Measurements from ENCODE around the gene DGCR8.
A peak's percentile ranks its signal among the peaks of the same experiment; 100 is the strongest.

Gene DGCR8

DNA sequence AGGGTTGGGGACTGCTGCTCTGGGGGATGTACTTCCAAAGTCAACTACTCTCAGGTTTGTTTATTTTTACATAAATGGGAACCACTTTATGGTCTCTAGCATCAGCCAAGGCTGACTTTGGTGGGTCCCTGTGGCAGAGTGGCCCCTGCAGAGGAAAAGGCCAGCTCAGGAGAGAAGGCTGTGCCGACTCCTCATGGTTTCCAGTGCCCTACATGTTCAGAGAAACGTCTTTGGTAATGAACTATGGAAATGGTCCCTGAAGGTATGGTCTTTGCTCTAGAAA, 48.5 kb downstream of the DGCR8 start:
- DNase-seq = no peak

DNA sequence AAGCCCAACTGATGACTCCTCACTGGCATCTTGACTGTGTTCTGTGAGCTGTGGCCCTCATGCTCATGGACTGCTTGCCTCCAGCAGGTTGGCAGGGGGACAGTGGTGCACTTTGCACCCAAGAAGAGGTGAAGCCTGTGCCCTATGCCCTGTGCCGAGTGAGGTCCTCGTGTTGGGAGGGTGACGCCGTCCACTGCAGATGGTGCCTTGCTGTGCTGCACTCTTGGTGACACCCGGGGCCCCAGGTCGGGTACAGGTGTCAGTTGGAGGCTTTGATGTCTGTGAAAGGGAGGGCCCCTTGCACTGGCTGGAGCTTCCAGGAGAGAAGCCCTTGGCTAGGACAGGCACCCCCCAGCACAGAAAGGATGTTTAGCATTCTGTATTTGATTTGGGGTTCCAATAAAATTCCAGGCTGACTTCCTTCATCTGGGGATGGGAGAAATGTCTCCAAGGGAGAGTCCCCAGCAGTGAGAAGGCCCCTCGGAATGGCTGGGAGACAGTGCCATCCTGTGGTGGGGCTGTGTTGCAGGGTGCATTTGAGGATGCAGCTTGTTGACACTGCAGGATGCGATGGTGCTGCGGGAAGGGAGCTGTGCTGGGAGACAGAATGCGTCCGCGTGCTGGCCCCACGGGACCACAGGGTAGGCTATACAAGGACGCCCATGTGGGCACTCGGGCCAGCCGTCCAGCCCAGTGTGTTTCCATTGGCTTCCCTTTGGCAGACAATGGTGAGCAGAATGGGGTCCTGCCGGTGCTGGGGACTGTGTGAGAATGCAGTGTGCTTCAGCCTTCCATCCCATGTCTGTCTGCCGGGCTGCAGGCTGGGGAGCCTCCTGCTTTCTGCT, 49.1 kb downstream of the DGCR8 start:
- DNase-seq = no peak

DNA sequence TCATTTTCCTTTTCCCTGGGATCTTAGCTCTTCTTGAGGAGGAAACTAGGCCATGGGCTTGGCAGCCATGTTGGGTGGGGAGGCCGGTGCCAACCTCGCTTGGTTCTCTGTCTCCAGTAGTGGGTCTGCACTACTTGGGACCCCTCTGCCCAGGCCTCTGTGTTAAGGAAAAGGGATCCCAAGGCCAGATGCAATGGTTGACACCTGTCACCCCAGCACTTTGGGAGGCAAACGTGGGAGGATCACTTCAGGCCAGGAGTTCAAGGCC, 49.6 kb downstream of the DGCR8 start:
- no peak for DNase-seq

DNA sequence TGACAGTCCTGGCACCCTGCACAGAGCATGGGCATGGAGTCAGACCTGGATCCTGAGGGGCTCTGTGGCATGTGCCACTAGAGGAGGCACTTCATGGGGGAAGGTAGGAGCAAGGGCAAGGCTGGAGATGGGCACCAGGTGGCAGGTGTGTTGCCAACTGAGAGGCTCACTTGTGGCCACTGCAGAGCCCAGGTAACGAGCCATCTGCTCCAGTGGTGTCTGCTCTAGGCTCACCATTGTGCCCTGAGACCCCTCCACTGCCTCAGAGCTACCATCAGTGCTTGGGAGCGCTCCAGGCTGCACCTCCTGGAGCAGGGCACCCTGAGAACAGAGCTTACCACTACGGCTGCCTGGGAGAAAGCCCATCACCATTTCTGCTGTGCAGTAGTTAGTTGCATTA, 50.3 kb downstream of the DGCR8 start:
- no peak for DNase-seq

DNA sequence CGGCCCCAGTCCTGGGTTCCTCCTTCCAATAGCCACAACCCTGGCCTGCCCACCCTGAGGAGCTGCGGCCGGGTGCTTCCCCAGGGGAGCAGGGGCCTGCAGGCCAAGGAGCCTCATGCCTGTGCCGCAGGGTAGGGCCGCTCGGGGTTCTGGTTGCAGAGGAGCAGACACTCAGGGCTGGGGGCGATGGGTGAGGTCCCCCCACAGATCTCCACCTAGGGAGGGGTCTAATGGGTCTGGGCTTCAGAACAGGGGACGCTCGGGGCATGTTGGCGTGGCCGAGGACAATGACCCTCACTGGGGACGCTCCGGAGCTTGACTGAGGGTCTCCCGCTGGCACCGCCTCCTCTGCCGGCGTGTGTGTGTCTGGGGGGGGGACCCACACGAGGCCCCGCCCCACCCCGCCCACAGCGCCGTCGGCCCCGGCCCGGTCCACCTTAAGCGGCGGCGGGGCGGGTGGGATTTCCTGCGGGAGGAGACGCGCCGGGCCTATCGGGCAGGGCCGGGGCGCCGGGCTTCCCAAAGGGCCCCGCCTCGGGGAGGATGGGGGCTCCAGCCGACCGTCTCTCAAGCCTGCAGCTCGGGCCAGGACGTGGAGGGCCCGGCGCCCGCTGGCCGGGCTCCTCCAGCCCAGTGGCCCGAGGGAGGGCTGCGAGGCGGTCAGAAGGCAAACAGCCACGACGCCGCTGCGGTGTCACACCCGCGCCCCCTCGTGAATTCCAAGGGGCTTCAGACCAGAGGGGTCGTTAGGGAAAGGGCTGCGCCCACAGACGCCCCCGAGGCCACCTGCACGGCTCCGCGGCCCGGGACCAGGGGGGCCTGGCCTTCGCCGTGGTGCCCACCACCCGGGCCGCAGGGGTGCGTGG, 50.9 kb downstream of the DGCR8 start:
- peak; percentile 19 for DNase-seq

DNA sequence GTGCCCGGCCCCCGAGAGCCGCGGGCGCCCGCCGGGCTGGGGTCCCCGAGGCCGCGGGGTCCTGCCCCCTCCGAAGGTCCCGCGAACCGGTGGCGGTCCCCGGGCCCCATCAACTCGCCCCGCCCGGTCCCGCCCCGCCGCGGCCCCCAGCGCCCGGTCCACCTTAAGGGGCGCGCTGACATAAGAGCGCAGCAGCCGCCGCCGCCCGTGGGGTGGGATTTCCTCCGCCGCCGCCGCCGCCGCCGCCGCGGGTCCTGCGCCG, 51.5 kb downstream of the DGCR8 start, which contains the start of gene ZDHHC8:
Gene ZDHHC8 (plus strand): TSS at position 208 of the 262 bp plus-strand sequence. CDS start 144 bp downstream, outside the sequence.
- no peak for DNase-seq

DNA sequence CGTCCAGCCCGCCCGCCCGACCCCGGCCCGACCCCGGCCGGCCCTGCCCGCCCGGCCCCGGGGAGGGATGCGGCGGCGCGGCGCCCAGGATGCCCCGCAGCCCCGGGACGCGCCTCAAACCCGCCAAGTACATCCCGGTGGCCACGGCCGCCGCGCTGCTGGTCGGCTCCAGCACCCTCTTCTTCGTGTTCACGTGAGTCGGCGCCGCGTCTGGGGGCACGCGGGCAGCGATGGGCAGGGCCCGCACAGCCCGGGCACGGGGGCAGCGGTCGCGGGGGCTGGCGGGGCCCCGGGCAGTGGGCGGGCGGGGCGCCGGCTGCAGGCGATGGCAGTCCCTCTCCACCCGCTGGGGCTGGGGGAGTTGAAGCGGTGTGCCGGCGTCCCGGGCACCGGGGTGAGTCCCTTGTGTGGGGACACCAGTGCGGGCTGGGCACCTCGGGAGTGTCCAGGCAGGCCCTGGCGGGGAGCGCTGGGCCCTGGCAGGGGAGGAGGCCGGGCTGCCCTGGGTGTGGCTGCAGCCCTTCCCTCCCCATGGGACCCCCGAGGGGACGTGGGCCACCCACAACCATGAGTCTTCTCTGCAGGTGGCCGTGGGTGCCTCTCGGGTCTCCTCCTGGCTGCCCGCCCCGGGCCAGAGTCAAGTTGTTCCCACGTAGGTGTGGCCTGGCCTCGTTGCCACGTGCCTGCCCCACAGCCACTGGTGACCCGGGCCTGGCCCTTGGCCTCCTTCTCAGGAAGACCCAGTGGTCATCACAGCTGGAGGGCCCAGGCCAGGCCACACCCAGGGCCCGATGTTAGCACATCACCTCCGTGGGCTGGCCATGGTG, 52.0 kb downstream of the DGCR8 start:
- no peak for DNase-seq

DNA sequence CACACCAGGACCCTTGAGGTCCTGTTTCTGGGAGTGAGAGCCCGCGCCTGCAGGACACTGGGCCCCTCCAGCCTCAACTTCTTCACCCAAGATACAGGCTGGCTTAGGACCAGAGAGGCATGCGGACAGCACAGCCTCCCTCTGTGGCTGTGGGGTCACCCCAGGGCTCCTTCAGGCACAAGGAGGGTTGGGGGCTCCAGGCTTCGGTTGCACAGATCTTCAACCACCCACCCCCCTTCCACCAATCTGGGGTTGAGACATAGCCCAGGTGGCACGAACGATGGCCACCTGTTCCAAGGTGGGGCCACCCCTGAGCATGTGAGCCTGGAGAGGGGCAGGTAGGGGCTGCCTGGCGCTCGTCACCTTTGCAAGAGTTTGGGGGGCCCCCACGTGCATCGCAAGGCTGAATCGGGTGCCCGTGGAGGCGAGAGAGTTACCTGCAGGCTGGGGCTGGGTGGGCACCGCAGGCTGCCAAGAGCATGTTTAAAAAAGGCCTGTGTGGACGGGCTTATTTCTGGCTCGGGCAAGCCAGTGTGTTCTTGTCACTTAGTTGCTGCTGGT, 52.7 kb downstream of the DGCR8 start:
- no peak for DNase-seq

DNA sequence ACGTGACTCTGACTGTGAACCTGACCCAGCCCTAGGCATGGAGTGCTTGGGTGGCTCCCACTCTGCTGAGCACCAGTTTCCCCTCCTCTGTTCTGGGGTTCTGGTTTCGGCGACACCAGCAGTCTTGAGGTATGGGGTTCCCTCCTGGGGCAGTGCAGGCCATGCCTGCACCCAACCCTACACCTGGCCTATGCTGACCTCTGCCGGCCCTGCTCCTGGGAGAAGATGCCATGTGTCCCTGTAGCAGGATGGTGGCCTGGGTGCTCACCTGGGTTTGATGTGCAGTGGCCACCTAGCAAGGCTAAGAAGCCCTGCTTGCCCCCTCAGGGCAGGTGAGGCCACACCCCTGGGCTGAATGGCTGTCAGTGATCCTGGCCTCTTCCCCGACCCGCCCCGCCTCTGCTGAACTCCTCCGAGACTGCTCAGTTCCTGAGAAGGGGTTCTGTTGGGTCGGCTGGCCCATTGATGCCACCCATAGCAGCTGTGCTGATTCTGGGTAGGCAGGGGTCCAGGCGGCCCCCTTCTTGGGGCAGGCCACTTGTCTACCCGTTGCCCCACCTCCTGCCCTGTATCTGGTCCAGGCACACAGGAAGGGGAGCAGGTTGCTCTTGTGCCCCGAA, 54.0 kb downstream of the DGCR8 start:
- DNase-seq = no peak

DNA sequence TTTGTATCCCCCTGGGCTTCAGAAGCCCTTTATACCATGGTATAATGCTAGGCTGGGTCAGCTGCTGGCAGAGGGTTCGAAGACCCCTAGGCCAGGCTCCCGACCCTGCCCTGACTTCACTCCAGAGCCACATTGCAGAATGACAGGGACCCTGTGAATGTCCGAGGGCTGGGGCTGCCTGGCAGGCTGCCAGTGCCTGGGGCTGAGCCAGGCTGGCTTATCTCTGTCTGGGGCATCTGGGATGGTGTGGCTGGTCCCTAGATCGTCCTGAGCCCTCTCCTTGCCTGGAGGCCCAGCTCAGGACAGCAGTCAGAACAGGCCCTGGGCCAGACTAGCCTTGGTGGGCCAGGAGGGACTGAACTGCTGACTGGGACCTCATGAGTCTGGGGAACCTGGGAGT, 55.2 kb downstream of the DGCR8 start:
- DNase-seq = no peak

DNA sequence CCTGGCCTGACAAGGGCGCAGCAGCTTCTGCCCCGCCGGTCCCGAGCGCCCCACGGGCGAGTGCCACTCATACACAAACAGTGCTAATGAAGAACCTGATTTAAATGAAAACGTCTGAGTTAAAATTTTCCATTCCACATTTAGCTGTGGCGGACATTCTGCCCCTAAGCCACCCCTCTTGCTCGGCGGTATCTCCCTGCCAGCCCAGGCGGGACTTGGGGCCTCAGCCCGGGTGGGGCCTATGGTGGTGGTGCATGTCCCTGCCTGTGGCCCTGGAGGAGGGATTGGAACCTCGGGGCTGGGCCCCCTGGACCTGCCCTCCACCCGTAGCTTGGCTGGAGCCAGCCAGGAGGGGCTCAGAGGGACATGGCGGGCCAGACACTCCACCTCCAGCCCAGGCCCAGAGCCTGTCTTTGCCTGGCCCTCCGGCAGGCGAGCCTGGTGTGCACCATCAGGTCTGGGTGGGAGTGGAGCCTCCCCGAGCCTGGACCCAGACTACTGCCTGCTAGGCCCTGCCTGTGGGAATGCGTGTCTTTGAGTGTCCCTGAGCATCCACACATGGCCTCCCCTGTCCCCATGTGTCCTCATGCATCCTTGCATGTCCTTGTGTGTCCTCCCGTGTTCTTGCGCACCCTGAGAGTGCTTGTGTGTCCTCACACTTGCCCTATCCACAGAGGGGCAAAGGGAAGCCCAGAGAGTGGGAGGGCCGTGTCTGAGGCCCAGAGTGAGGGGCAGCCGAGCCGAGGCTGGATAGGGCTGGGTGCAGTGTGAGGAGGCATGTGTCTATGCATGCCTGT, 56.0 kb downstream of the DGCR8 start:
- no peak for DNase-seq

DNA sequence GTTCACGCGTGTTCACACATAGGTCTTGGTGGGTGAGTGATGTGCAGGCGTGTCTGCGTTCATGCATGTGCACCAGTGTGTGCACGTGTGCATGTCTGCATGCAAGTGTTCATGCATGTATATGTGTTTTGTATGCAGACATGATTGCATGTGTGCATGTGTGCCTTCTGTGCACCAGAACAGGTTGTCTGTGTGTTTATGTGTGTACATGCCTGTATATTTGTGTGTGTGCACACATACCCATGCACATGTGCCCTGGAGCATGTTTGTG, 56.5 kb downstream of the DGCR8 start:
- DNase-seq = no peak

DNA sequence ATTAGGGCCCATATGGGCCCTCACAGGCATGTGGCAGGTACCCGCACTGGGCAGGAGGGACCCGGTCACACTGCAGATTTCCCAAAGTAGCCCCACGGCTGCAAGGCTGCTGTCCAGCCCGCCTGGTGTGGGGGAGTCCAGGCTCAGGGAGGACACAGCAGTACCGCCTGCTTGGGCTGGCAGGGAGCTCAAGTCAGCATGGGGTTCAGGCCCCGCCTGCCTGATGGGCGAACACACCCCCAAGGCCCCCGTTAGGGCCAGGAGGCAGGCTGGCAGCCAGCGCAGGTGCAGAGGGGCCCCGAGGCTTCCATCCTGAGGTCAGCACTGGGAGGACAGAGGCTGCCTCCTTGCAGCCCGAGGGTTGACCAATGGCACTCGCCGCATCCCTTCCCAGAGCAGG, 57.1 kb downstream of the DGCR8 start:
- DNase-seq = no peak

DNA sequence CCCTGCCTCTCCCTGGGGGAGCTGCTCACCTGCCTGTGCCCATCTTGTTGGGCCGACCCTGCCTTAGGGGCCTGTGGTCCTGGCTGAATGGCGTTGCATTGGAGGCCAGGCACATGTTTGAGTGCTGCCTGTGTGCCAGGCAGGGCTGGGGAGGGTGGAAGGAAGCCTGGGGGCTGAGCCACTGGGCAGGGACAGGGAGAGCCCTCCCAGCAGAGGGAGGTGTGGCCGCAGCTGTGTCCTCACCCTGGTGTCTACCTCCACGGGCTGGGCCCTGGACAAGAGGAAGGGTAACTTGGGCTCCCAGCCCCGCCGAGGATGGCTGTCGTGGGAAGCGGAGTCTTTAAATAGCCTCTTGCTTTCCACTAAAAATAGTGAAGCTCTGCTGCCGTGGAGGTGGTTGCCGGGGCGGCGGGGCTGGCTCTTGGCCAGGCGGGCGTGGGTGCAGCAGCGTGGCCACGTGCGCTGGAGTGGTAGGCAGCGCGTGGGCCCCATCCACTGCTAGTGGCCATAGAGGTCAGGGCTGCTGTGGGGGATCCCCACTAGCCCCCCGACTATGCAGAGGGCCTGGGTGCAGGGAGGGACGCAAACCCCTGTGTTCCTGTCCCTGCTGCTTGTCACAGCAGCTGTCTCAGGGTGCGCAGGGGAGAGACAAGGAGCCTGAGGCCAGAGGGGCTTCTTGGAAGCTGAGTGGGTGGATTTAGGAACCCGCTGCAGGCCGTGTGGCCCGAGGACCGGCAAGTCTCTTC, 57.8 kb downstream of the DGCR8 start:
- DNase-seq = no peak

DNA sequence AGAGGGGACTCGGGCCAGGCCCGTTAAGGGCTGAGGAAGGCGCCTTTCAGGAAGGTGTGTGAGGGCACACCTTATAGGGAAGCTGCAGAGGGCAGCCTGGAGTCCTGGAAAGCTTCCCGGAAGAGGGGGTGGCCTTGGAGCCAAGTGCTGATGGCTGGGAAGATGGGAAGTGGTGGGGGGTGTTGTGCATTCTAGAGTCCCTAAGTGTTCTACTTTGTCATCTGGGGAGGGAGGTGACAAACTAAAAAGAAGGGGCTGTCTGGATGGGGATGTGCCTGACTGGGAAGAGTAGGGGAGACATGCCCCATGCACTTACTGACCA, 58.3 kb downstream of the DGCR8 start:
- DNase-seq = no peak

DNA sequence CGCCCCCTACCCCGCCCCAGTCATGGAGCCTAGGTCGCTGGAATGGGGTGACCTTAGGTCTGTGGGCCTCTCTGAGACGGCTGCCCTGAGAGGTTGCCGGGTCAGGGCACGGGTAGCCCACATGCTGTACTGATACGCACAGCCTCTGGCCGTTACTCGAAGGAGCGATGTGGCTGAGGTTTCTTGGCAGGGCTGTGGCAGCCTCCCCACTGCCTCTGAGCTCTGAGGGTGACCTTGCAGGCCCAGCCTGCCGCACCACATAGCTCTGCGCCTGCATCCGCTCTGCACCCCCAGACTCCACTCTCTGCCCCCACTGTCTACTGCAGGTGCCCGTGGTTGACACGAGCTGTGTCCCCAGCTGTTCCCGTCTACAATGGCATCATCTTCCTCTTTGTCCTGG, 58.8 kb downstream of the DGCR8 start:
- no peak for DNase-seq

DNA sequence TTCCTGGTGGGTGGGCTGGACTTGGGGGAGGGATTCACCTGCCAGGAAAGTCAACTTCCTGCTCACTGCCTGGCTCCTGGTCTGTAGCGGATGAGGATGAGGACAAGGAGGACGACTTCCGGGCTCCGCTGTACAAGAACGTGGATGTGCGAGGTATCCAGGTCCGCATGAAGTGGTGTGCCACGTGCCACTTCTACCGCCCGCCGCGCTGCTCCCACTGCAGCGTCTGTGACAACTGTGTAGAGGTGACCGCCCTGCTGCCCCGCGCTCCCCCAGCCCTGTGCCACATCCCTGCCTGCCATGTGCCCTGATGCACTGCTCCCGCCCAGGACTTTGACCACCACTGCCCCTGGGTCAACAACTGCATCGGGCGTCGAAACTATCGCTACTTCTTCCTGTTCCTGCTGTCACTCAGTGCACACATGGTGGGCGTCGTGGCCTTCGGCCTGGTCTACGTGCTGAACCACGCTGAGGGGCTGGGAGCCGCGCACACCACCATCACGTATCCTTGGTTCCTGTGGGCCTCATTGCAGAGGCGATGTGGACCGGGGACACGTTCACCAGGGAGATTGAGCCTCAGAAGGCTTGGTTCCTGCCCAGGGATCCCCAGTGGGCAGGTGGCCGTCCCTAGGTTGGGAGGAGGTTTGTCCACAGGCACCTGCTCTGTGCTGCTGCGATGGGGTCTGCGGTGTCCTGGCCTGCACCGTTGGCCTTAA, 59.5 kb downstream of the DGCR8 start:
- no peak for DNase-seq

DNA sequence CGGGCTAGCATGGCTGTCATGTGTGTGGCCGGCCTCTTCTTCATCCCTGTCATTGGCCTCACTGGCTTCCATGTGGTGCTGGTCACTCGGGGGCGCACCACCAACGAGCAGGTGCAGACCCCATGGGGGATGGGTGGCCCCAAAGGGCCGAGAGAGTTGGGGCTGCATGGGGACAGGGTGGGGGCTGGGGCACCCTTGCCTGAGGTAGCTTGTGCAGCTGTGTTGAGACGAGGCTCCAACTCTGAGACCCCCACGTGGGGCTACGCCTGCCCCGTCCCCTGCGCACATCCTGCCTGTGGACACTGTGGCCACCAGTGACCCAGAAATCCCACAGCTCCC, 60.0 kb downstream of the DGCR8 start:
- no peak for DNase-seq

DNA sequence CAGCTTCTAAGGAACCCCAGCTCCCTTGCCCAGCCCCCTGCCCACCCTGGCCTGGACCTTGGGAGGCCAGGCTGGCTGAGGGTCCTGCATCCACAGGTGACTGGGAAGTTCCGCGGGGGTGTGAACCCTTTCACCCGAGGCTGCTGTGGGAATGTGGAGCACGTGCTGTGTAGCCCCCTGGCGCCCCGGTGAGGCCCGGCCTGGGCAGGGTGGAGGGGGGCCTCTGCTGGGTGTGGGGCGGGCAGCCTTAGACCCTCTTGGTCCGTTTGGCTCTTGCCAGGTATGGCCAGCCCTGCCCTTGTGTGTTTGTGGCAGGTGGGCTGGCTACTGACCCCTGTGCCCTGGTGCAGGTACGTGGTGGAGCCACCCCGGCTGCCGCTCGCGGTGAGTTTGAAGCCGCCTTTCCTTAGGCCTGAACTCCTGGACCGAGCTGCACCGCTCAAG, 60.5 kb downstream of the DGCR8 start:
- DNase-seq = no peak

DNA sequence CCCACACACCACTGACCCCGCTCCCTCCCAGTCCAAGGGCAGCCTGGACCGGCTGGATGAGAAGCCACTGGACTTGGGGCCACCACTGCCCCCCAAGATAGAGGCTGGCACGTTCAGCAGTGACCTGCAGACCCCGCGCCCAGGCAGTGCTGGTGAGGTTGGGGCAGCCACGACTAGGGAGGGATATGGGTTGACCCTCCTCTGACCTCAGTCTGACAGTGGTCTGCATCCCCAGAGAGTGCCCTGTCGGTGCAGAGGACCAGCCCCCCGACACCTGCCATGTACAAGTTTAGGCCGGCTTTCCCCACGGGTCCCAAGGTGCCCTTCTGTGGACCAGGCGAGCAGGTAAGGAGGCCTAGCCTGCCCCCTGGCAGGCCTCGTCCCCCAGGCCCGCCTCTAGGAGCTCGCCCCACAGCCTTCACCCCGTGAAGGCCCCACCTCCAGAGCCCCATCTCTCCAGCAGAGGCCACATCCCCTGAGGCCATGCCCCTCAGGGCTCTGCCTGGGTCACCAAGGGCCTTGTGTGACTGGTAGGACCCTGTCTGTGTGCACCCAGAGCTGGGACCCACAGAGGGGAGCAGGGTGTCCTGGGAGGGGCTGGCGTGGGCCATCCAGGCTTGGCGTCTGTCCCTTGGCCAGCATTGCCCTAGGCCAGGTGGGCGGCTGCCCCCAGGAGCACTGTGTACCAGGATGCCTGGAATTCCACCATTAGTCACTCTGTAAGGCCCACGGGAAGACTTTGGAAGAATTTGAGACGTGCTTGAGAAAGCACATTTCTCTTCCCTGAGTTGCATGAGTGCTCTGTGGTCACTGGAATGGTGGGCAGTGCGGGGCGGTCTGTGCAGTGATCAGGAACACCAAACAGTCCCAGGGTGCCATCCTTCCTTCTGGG, 61.4 kb downstream of the DGCR8 start:
- DNase-seq = no peak

Measured in NCI-H446 treated with DMSO at 0.1 percent for 48 hours (cell line).